IPS-20b (cell line): ENCODE results near the gene DLL3.
A peak's percentile ranks its signal among the peaks of the same experiment; 100 is the strongest.

ENCODE experiments used
- H3K27ac ChIP-seq: one replicate; pipeline ENCODE4 v1.5.1; 2013; ENCODE audit warnings: low read length
- H3K27me3 ChIP-seq: 2 replicates; pipeline ENCODE4 v1.6.1; 2013; ENCODE audit warnings: mild to moderate bottlenecking, low read length, inconsistent platforms; ENCODE audit not compliant: insufficient read depth
- H3K36me3 ChIP-seq: 2 replicates; pipeline ENCODE4 v1.6.1; 2013; ENCODE audit warnings: low read depth, mild to moderate bottlenecking, inconsistent platforms, low read length, moderate library complexity; ENCODE audit not compliant: insufficient read depth
- H3K4me1 ChIP-seq: 2 replicates; pipeline ENCODE4 v1.6.1; 2013; ENCODE audit warnings: mild to moderate bottlenecking, control low read depth, inconsistent platforms, low read length, moderate library complexity; ENCODE audit not compliant: insufficient read depth
- H3K4me3 ChIP-seq: 2 replicates; pipeline ENCODE4 v1.5.1; 2013; ENCODE audit warnings: mild to moderate bottlenecking, low read length, inconsistent platforms
- H3K9ac ChIP-seq: 2 replicates; pipeline ENCODE4 v1.6.1; 2013; ENCODE audit warnings: low read depth, mild to moderate bottlenecking, inconsistent platforms, low read length, moderate library complexity
- H3K9me3 ChIP-seq: 2 replicates; pipeline ENCODE4 v1.6.1; 2013; ENCODE audit warnings: mild to moderate bottlenecking, low read depth, low read length, inconsistent platforms; ENCODE audit not compliant: insufficient read depth

Gene DLL3

DNA sequence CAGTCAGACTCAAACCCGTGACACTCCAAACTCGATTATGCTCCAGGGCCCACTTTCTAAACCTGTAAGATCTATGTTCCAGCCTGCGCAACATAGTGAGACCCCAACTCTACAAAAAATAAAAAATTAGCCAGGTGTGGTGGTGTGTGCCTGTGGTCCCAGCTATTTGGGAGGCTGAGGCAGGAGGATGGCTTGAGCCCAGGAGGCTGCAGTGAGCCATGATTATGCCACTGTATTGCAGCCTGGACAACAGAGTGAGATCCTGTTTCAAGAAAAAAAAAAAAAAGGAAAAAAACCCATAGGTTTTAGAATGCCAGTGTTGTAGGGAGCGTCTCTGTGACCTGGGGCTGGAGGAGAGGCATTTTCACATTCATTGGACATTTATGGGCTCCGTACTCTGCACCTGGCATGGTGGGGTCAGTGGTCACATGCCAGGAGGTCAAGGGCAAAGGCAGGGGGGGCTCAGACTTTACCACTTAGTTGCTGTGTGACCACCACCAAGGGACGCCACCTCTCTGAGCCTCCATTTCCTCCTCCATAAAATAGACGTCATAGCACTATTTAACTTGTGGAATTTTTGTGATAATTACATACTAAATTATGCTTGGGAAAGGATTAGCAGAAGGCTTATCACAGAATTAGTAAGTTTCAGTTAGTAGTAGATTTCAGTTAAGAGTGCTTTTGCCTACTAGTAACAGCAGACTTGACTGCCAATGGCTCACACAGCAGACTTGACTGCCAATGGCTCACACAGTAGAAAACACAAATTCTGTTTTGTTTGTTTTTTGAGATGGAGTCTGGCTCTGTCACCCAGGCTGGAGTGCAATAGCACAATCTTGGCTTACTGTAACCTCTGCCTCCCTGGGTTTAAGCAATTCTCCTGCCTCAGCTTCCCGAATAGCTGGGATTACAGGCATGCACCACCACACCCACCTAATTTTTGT is 22.1 kb downstream of the DLL3 start:
- Histone ChIP-seq H3K4me3 (no peak overlapping the region), H3K9ac (no peak overlapping the region), H3K9me3 (no peaks in the 10 kb centered on the region)

DNA sequence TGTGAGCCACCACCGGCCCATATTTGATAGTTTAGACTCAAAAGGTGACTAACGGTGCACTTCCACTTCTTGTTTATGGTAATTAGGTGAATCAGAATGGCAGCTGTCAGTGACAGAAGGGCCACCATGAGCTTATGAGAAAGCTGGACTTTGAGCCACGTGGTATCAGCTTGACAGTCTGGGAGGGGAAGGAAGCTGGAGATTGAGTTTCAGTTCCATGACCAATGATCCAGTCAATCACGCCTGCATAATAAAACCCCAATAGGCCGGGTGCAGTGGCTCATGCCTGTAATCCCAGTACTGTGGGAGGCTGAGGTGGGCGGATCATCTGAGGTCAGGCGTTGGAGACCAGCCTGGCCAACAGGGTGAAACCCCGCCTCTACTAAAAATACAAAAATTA is 25.7 kb downstream of the DLL3 start:
- Histone ChIP-seq H3K4me1 (no peaks in the 10 kb centered on the region), H3K36me3 (peaks cover 12% of the 10 kb centered on the region; the same call in 1 of the 2 replicates), H3K4me3 (no peak overlapping the region), H3K9me3 (no peaks in the 10 kb centered on the region), H3K27ac (no peak overlapping the region), H3K9ac (no peak overlapping the region), H3K27me3 (no peaks in the 10 kb centered on the region)

More for the DNA sequence above, 22.1 kb downstream of the DLL3 start:
- H3K27ac ChIP-seq = no peak overlapping the region
- H3K4me1 ChIP-seq = no peaks in the 10 kb centered on the region
- H3K36me3 ChIP-seq = peaks cover 12% of the 10 kb centered on the region; the same call in 1 of the 2 replicates
- H3K27me3 ChIP-seq = peaks cover 7% of the 10 kb centered on the region

DNA sequence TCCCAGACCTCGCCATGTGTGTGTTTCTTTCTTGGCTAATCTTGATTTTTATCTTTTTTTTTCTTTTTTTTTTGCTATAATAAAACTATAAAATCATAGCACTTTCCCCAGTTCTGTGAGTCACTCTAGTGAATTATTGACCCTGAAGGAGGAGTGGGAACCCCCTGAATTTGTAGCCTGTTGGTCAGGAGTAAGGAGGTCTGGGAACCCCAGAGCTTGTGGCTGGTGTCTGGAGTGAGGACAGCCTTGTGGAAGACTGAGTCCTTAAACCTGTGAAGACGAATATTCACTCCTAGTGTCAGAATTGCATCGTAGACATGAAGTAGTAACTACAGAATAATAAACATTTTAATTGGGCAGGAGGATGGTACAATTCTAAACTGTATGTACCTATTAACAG is 26.5 kb downstream of the DLL3 start:
- H3K36me3 ChIP-seq = peaks cover 12% of the 10 kb centered on the region; the same call in 1 of the 2 replicates
- H3K4me3 ChIP-seq = no peak overlapping the region
- H3K27me3 ChIP-seq = no peaks in the 10 kb centered on the region

DNA sequence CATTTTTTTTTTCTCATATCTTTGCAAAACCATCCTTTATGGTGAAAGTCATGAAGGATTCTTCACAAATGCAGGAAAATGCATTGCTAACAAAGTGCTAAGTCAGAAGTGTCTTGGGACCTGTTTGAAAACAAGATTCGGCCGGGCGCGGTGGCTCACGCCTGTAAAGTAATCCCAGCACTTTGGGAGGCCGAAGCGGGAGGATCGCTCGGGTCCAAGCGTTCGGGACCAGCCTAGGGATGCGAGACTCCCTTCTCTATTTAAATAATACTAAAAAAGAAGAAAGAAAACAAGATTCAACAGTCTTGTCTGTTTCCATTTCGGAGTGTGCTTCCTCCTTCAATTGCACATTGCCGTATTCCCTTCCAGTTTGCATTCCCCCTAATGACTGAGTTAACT is 33.1 kb downstream of the DLL3 start:
- H3K36me3 ChIP-seq = no peaks in the 10 kb centered on the region
- H3K4me3 ChIP-seq = peak overlapping the region; percentile 92
- no peak overlapping the region for H3K27ac ChIP-seq
- H3K9me3 ChIP-seq = no peaks in the 10 kb centered on the region
- H3K9ac ChIP-seq = peak overlapping the region; percentile 87; the same call in 1 of the 2 replicates
- no peaks in the 10 kb centered on the region for H3K4me1 ChIP-seq
- H3K27me3 ChIP-seq = no peaks in the 10 kb centered on the region

More for the DNA sequence above, 26.5 kb downstream of the DLL3 start:
- no peaks in the 10 kb centered on the region for H3K9me3 ChIP-seq
- no peaks in the 10 kb centered on the region for H3K4me1 ChIP-seq
- H3K9ac ChIP-seq = no peak overlapping the region
- no peak overlapping the region for H3K27ac ChIP-seq

DNA sequence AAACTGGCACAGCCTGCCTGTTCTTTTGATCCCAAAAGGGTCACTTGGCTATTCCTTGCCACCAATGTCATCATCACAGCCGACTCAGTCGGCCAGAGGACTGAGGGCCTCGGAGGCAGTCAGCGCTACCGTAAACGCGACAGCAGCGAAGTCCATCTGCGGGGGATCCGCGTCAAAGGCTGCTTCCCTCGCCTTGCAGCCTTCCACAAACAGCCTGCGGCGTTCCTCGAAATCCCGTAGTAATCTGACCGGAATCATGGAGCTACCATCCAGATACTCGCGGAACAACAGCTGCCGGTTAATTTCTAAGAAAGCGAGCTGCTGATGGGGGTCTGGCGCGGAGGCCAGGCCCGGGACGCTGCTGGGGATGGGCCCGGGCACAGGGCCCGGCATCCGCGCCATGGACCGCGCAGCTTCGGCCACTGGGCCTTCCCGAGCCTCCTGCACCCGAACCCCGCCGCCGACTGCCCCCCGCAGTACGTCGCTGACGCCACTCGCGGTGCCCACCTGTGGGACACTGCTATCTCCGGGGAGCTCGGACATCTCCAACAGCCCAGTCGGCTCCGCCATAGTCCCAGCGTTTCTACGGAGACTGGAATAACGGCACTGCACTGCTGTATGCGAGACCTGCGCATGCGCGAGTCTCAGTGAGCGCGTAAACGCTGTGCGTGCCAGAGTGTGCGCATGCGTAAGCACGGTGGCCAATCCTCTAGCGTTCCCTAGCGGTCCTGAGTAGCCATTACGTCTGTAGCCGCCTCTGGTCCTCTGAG is 33.7 kb downstream of the DLL3 start, which contains the start of gene EID2B:
TSS of gene EID2B (minus strand) at position 620 of the 770 bp plus-strand sequence. CDS start at position 570, 50 bp downstream.
- Histone ChIP-seq H3K27me3 (no peaks in the 10 kb centered on the region), H3K36me3 (no peaks in the 10 kb centered on the region), H3K9me3 (no peaks in the 10 kb centered on the region), H3K4me3 (peak within 1 kb of the TSS; percentile 92), H3K4me1 (no peaks in the 10 kb centered on the region), H3K27ac (no peak within 1 kb of the TSS), H3K9ac (peak within 1 kb of the TSS; percentile 87)

DNA sequence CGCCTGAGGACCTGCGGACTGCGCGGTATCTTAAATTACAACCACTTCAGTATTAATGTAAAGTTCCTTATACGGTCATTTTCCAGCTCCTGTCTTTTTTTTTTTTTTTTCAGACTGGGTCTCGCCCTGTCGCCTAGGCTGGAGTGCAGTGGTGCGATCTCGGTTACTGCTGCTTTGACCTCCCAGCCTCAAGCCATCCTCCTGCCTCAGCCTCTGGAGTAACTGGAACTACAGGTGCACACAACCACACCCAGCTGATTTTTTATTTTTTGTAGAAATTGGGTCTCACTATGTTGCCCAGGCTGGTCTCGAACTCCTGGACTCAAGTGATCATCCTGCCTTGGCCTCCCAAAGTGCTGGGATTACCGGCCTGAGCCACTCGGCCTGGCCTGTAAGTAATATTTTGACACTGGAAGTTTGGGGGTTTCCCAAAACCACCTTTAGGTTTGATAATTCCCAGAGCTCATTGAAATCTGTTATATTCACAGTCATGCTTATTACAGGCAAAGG is 34.3 kb downstream of the DLL3 start:
- Histone ChIP-seq H3K27me3 (no peaks in the 10 kb centered on the region), H3K36me3 (no peaks in the 10 kb centered on the region), H3K4me1 (no peaks in the 10 kb centered on the region; the same call in 1 of the 2 replicates), H3K9ac (no peak overlapping the region), H3K4me3 (no peak overlapping the region; the same call in 1 of the 2 replicates), H3K9me3 (no peaks in the 10 kb centered on the region), H3K27ac (no peak overlapping the region)

DNA sequence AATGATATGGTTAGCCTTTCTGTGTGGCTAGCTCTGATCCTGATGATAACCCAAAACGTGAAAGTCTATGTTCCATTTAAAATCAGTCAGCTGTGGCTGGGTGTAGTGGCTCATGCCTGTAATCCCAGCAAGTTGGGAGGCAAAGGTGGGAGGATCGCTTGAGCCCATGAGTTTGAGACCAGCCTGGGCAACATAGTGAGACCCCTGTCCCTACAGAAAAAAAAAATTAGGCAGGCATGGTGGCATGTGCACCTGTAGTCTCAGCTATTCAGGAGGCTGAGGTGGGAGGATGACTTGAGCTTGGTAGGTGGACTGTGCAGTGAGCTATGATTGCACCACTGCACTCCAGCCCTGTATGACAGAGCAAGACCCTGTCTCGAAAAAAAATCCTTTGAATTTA is 35.0 kb downstream of the DLL3 start:
- Histone ChIP-seq H3K27ac (no peak overlapping the region), H3K27me3 (no peaks in the 10 kb centered on the region), H3K9me3 (no peaks in the 10 kb centered on the region), H3K9ac (no peak overlapping the region), H3K36me3 (no peaks in the 10 kb centered on the region), H3K4me1 (no peaks in the 10 kb centered on the region; the same call in 1 of the 2 replicates), H3K4me3 (no peak overlapping the region)

DNA sequence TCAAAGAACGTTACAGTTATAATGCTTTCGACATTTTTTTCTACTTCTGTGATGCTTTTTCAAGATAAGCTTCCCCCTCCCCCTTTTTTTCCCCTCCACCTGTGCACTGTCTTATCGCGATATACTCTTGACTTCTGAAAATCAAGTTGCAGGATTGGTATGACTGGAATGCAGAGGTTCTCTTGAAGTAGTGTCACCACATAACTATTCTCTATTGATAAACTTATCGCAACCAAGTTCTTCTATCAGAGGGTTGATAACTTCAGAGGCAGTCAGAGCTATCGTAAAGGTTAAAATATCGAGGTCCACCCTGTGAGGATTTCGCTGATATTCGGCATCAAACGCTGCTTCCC is 40.4 kb downstream of the DLL3 start:
- H3K27ac ChIP-seq = no peak overlapping the region

DNA sequence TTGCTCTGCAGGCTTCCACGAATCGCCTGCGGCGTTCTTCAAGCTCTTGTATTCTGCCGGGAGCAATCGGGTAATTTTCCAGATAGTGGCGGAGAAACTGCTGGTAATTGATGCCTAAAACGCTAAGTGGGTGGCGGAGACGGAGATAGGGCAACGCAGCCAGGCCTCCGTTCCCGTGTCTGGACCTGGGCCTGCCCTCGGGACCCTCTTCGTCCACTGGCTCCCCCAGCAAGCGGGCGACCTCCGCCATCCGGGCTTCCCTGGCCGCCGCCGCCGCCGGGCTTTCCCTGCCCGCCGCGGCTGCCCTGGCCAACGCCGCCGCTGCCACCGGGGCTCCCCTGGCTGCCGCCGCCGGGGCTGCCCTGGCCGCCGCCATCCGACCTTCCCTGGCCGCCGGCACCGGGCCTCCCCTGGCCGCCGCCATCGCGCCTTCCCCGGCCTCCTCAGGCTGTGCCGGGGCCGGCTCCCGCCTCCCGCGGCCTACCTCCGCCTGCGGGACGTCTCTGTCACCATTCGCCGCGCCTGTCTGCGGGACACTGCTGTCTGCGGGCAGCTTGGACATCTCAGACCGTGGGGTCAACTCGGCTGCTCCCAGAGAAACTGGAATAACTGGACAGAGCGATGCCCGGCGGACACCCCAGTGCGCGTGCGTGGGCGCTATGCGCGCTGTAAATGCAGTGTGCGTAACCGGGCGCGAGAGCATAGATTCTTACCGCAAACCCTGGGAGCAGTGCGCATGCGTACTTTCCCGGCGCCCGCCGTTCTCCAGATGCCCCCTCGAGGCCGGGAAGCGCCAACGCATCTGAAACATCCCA is 41.0 kb downstream of the DLL3 start, which contains the start of gene EID2:
TSS of gene EID2 (minus strand) at position 644 of the 815 bp plus-strand sequence. CDS start at position 562, 82 bp downstream.
- no peaks in the 10 kb centered on the region for H3K27me3 ChIP-seq
- H3K9me3 ChIP-seq = no peaks in the 10 kb centered on the region
- peak within 1 kb of the TSS; percentile 83; the same call in 1 of the 2 replicates for H3K9ac ChIP-seq
- H3K4me3 ChIP-seq = peak within 1 kb of the TSS; percentile 89
- H3K27ac ChIP-seq = no peak within 1 kb of the TSS
- peaks cover 3% of the 10 kb centered on the region; the same call in 1 of the 2 replicates for H3K4me1 ChIP-seq
- H3K36me3 ChIP-seq = no peaks in the 10 kb centered on the region

More for the DNA sequence above, 40.4 kb downstream of the DLL3 start:
- H3K9ac ChIP-seq = peak overlapping the region; percentile 83; the same call in 1 of the 2 replicates
- peaks cover 3% of the 10 kb centered on the region; the same call in 1 of the 2 replicates for H3K4me1 ChIP-seq
- H3K27me3 ChIP-seq = no peaks in the 10 kb centered on the region
- H3K9me3 ChIP-seq = no peaks in the 10 kb centered on the region
- H3K4me3 ChIP-seq = peak overlapping the region; percentile 89
- no peaks in the 10 kb centered on the region for H3K36me3 ChIP-seq

DNA sequence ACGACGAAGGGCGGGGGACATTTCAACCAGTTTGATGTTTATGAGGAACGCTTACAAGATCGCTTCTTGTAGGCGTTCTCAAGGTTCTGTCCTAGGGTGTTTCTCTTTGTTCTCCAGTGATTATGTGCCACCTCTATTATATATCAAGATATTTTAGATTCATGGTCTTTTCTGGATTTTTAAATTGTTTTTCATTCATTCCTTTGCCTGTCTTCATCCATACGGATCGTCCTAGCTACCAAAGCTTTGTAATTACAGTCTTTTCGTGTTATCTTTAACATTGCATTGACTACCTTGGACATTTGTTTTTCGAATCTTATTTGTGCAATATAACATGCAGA is 41.6 kb downstream of the DLL3 start:
- peak overlapping the region; percentile 89; the same call in 1 of the 2 replicates for H3K4me3 ChIP-seq
- no peaks in the 10 kb centered on the region for H3K36me3 ChIP-seq
- H3K4me1 ChIP-seq = peaks cover 3% of the 10 kb centered on the region; the same call in 1 of the 2 replicates
- no peaks in the 10 kb centered on the region for H3K9me3 ChIP-seq
- H3K27me3 ChIP-seq = no peaks in the 10 kb centered on the region
- no peak overlapping the region for H3K27ac ChIP-seq
- H3K9ac ChIP-seq = no peak overlapping the region; the same call in 1 of the 2 replicates
